GM04503 (cell line): ENCODE data around the gene KPTN.

Source experiments
- DNase-seq: peaks from one replicate; pipeline ENCODE4 v3.0.0-alpha.2; 2012; ENCODE audit warnings: low read depth

Gene KPTN

DNA sequence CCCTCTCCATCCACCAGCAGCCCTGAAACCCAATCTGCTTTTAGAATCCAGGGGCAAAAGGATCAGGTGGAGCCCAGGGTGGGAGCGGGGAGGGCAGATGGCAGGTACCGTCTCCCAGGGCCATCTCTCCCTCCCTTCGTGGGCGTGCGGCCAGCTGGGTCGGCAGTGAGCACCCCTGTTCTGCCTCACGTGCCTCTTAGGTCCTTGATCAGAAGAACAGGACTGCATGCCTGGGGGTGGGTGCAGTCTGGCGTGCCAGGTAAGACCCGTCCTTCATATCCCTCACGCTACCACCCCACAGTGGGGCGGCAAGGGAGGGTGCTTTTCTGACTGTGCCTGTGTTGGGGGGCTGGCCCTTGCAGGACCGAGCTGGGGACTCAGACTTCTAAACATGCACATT is 14.3 kb downstream of the KPTN start:
- DNase-seq = no peak

GRCh38 chr19:47469363-47469700 is 14.7 kb downstream of the KPTN start:
- no peak for DNase-seq

- no peak for DNase-seq
Measured at GRCh38 chr19:47467914-47468313, 16.1 kb downstream of the KPTN start.

DNA sequence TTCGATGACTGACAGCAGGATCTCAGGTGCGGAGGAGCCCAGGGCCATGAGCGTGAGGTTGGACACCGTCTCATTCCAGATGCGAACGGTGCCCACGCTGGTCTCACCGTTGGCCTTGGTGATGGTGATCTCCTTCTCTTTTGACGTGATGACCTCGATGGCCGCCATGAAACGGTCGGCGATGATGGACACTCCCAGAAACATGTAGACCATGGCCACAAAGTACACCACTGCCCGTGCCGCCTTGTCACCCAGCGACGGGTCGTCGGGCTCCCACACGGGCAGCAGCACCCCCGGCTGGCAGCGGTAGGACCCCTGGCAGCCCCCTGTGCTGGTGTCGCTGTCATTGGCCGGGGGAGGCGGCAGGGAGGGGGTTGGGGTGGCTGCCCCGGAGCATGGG is 18.1 kb downstream of the KPTN start:
- DNase-seq = no peak

- DNase-seq = no peak
Measured at GRCh38 chr19:47464675-47465419, 19.2 kb downstream of the KPTN start.

DNA sequence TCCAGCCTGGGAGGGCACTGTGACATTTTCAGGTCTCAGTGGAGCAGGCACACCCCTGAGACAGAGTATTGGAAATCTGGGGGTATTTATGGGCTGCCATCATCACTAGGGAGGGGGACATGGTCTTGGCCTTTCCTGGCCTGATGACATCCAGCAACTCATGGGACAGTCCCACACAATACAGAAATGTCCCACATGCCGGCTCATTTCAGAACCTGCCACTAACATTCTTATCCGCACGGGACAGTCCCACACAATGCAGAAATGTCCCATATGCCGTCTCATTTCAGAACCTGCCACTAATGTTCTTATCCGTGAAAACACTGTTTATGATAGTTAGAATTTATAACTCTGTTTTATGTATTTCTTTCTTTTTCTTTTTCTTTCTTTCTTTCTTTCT is 22.1 kb downstream of the KPTN start:
- DNase-seq = no peak

DNA sequence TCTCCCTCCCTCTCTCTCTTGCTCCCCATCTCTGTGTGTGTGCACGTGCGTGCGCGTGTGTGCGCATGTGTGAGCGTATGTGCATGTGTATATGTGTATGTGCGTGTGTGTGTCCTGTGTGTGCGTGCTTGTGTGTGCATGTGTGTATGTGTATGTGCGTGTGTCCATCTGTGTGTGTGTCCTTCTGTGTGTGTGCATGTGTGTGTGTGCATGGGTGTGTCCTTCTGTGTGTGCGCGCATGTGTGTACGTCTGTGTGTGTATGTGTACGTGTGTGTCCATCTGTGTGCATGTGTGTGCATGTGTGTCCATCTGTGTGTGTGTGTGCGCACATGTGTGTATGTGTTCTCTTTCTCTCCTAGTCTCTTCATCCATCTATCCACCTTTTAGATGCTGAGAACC is 24.5 kb downstream of the KPTN start:
- DNase-seq = no peak

DNA sequence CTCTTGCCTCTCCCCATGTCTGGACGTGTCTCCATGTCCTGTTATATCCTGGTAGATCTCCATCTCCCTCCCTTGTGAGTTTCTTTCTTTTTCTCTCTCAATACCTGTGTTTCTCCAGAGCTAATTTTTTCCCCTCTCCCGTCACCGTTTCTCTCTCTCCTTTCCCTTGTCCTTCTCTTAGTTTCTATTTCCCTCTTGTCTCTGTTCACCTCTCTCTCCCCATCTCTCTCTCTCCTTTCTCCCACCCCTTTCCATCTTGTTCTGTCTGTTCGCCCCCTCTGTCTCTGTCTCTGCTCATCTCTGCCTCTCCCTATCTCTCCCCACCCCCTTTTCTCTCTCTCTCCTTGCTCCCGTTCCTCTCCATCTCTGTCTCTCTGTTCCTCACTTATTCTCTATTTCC is 25.3 kb downstream of the KPTN start:
- DNase-seq = no peak

- no peak for DNase-seq
Measured at GRCh38 chr19:47456721-47457474, 27.1 kb downstream of the KPTN start.

GRCh38 chr19:47450478-47450877 is 33.5 kb downstream of the KPTN start:
- DNase-seq = no peak

- DNase-seq = no peak
Measured at GRCh38 chr19:47448360-47448727, 35.7 kb downstream of the KPTN start.

- no peak for DNase-seq
Measured at GRCh38 chr19:47447470-47448359, 36.3 kb downstream of the KPTN start.

GRCh38 chr19:47446534-47447469 is 37.2 kb downstream of the KPTN start:
- DNase-seq = no peak

DNA sequence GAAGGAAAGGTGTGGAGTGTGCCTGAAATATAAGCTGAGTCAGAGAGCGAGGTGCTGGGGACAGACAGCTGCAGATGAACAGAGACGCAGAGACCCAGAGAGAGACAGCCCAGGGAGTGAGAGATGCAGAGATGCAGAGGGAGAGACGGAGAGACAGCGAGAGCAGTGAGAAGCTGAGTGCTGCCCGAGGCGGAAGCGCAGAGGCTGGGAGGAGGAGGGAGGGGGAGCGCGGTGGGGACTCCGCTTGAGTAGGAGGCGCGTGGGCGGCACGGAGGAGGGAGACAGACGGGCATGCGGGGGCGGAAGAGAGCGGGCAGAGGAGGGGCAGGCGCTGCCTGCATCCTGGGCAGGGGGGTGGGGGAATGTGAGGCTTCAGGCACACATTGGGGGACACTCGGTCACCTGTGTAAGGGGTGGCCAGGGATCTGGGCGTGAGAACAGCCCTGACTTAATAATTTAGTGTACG is 38.0 kb downstream of the KPTN start:
- no peak for DNase-seq

DNA sequence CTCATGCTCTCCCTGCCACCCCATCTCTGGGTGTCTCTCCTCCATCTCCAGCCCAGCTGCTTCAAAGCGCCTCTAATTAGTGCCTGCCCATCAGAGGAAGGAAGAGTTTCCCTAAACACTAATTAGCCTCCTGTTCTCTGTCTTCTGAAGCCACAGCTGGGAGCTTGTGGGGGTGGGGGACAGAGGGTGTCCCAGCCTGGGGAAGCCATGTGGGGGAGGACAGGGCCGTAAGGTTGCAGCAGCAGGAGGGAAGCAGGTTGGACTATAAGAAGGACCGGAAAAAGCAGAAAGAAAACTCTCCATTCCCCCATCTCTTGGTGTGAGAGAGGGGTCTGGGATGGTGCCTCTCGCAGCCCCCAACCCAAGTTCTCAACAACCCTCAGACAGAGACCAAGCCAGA is 38.5 kb downstream of the KPTN start:
- DNase-seq = no peak

GRCh38 chr19:47444388-47444821 is 39.6 kb downstream of the KPTN start:
- DNase-seq = no peak

- DNase-seq = no peak
Measured at GRCh38 chr19:47443331-47443730, 40.7 kb downstream of the KPTN start.

GRCh38 chr19:47438793-47439220 is 45.2 kb downstream of the KPTN start:
- no peak for DNase-seq

- DNase-seq = no peak
Measured at GRCh38 chr19:47437500-47437899, 46.5 kb downstream of the KPTN start.

DNA sequence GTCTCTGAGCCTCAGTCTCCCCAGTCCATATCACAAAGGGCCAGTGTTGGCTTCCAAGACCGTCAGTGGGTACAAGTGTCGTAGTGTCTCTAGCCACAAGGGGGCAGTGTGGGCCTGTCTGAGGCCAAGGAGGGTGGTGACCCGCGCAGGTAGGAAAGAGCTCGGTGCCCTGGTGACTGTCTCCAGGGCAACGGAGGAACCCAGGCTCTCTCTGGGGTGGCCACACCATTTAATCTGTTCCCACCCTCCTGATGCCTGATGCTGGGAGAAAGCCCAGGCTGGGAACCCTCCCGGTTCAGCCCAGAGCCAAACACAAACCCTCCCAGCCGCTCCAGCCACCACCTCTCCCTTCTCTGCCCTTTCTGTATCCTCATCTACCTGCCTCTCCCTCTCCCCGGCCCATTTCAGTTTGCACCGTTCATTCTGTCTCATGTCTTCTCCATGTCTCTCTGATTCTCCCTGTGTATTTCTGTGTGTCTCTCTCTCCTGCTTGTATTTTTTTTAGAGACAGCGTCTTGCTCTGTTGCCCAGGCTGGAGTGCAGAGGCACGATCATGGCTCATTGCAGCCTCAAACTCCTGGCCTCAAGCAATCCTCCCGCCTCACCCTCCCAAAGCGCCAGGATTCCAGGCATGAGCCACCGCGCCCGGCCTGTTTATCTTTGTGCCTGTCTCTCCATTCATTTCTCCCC is 47.2 kb downstream of the KPTN start:
- DNase-seq = no peak

- no peak for DNase-seq
Measured at GRCh38 chr19:47435883-47436417, 48.1 kb downstream of the KPTN start.
